ENCODE data around the gene SMARCAD1.
A peak's percentile ranks its signal among the peaks of the same experiment; 100 is the strongest.
"Not testable (repeated sequence)": the region's sequence is repeated elsewhere in the genome, so short reads cannot be mapped to it uniquely, and the experiment has no call there.

The SMARCAD1 gene

GRCh38 chr4:94295473-94295872, 87.8 kb downstream of the SMARCAD1 start:
- not testable (repeated sequence) for DNase-seq

GRCh38 chr4:94298725-94299252, 91.1 kb downstream of the SMARCAD1 start:
- DNase-seq, result no peak

- DNase-seq, result no peak
These were observed 94.5 kb downstream of the SMARCAD1 start for GRCh38 chr4:94302191-94302590.

GRCh38 chr4:94304365-94304971, 96.8 kb downstream of the SMARCAD1 start:
- DNase-seq, result peak; percentile 37

GRCh38 chr4:94305466-94306225, 98.0 kb downstream of the SMARCAD1 start:
- DNase-seq, result no peak

- DNase-seq, result no peak
These were observed 99.0 kb downstream of the SMARCAD1 start for GRCh38 chr4:94306713-94307112.

- no peak for DNase-seq
These were observed 99.7 kb downstream of the SMARCAD1 start for GRCh38 chr4:94307231-94307871.

- not testable (repeated sequence) for DNase-seq
These were observed 112.3 kb downstream of the SMARCAD1 start for GRCh38 chr4:94319927-94320326.

GRCh38 chr4:94325835-94326234, 118.2 kb downstream of the SMARCAD1 start:
- DNase-seq, result no peak

- DNase-seq, result no peak
These were observed 122.3 kb downstream of the SMARCAD1 start for GRCh38 chr4:94329933-94330332.

GRCh38 chr4:94332983-94333590, 125.4 kb downstream of the SMARCAD1 start:
- no peak for DNase-seq

GRCh38 chr4:94333866-94334265, 126.2 kb downstream of the SMARCAD1 start:
- DNase-seq, result no peak

GRCh38 chr4:94334476-94334875, 126.8 kb downstream of the SMARCAD1 start:
- no peak for DNase-seq

- no peak for DNase-seq
These were observed 127.3 kb downstream of the SMARCAD1 start for GRCh38 chr4:94334962-94335361.

- DNase-seq, result no peak
These were observed 128.6 kb downstream of the SMARCAD1 start for GRCh38 chr4:94336303-94336702.

GRCh38 chr4:94336791-94337190, 129.1 kb downstream of the SMARCAD1 start:
- not testable (repeated sequence) for DNase-seq

GRCh38 chr4:94338681-94339351, 131.2 kb downstream of the SMARCAD1 start:
- peak; percentile 85 for DNase-seq

- peak; percentile 64 for DNase-seq
These were observed 132.1 kb downstream of the SMARCAD1 start for GRCh38 chr4:94339779-94340178.
